HCT116 (cell line): ENCODE data around the gene CNTN4. TPM values are rescaled to one million over a fixed set of nuclear protein-coding genes. Genes with fewer than 3 reads are reported as not detected.

Source experiments
- ATAC-seq: fragments of 200-7000 bp; cut with Tn5 transposase; 2 replicates; pipeline ENCODE4 v1.9.1; 2020; ENCODE audit warnings: mild to moderate bottlenecking, moderate library complexity
- BruUV-seq: library from RNA; stranded (reverse); fragments of 400-500 nt; replicated peaks from 2 replicates; lab custom pipeline; 2021; lab: Mats Ljungman, UMichigan
- CTCF ChIA-PET: fragments of 300-600 bp; sonication (Branson Sonifier 250); formaldehyde crosslinking; loops from one replicate; lab custom pipeline; 2021; ENCODE audit warnings: antibody characterized with exemption; lab: Charles Lee
- POLR2A ChIA-PET: fragments of 300-600, 350-600 bp; sonication (Branson Sonifier 250); formaldehyde crosslinking; loops from one replicate; lab custom pipeline; 2021; ENCODE audit warnings: antibody characterized with exemption; lab: Charles Lee
- RAD21 ChIA-PET, 2 experiments: fragments of 300-600 bp; sonication (Branson Sonifier 250); formaldehyde crosslinking; loops; one replicate each; lab custom pipeline; 2023; ENCODE audit warnings: low total read pairs in 2 of 2; ENCODE audit not compliant: uncharacterized antibody in 2 of 2, unreplicated experiment in 2 of 2, low non-redundant PET in 1 of 2; lab: Charles Lee
- DNase-seq: peaks from one replicate; pipeline ENCODE4 v3.0.0-alpha.2; 2010; ENCODE audit warnings: low read depth, low spot score
- H2AFZ ChIP-seq: fragments of 200-600 bp; shearing (Covaris generic), sonication (generic); 2 replicates; pipeline ENCODE4 v1.6.1; 2017; ENCODE audit warnings: low read depth, mixed run types, mixed read lengths, antibody characterized with exemption, low read length; ENCODE audit not compliant: poor library complexity, severe bottlenecking
- H3K27ac ChIP-seq: 2 replicates; pipeline ENCODE4 v1.5.1; 2012; ENCODE audit warnings: low read depth, low read length
- H3K27me3 ChIP-seq: fragments of 200-600 bp; sonication (generic); 2 replicates; pipeline ENCODE4 v1.6.1; 2016; ENCODE audit warnings: mixed run types, low read length, mixed read lengths; ENCODE audit not compliant: insufficient read depth
- H3K36me3 ChIP-seq, 2 experiments: fragments of 200-500 bp in 1 of 2; fragments of 200-600 bp in 1 of 2; sonication (Bioruptor generic) in 1 of 2; sonication (generic) in 1 of 2; 2 replicates each; pipeline versions ENCODE4 v1.5.1 to v1.6.1; 2014 to 2016; ENCODE audit warnings: low read length in 2 of 2, inconsistent platforms in 1 of 2, mixed read lengths in 1 of 2, mixed run types in 1 of 2; ENCODE audit not compliant: insufficient read depth in 2 of 2, control insufficient read depth in 1 of 2
- H3K4me1 ChIP-seq, 2 experiments: fragments of 200-600 bp in 1 of 2; sonication (generic) in 1 of 2; 2 replicates each; pipeline versions ENCODE4 v1.5.1 to v1.6.1; 2012 to 2017; ENCODE audit warnings: low read length in 2 of 2, inconsistent platforms in 1 of 2, mild to moderate bottlenecking in 1 of 2, mixed read lengths in 1 of 2, mixed run types in 1 of 2, moderate library complexity in 1 of 2; ENCODE audit not compliant: insufficient read depth in 2 of 2, control insufficient read depth in 1 of 2
- H3K4me2 ChIP-seq: fragments of 200-600 bp; sonication (generic); 2 replicates; pipeline ENCODE4 v1.6.1; 2017; ENCODE audit warnings: mixed run types, low read length, mixed read lengths
- H3K4me3 ChIP-seq, 2 experiments: fragments of 200-600 bp in 1 of 2; sonication (generic) in 1 of 2; replicated peaks in 1 of 2; 2 replicates each; pipeline ENCODE4 v1.5.1; 2011 to 2016; ENCODE audit warnings: low read length in 2 of 2, control low read depth in 1 of 2, low read depth in 1 of 2, mild to moderate bottlenecking in 1 of 2, mixed read lengths in 1 of 2, mixed run types in 1 of 2
- H3K79me2 ChIP-seq: fragments of 200-600 bp; sonication (generic); 2 replicates; pipeline ENCODE4 v1.6.1; 2017; ENCODE audit warnings: mild to moderate bottlenecking, mixed run types, low read length, moderate library complexity, mixed read lengths; ENCODE audit not compliant: insufficient read depth
- H3K9ac ChIP-seq: fragments of 200-600 bp; sonication (generic); 2 replicates; pipeline ENCODE4 v1.6.1; 2016; ENCODE audit warnings: low read length, mixed read lengths
- H3K9me2 ChIP-seq: fragments of 200-600 bp; sonication (generic), shearing (Covaris generic); 2 replicates; pipeline ENCODE4 v1.6.1; 2017; ENCODE audit warnings: mixed run types, mild to moderate bottlenecking, moderate library complexity; ENCODE audit not compliant: insufficient read depth
- H3K9me3 ChIP-seq, 2 experiments: fragments of 200-500 bp in 1 of 2; fragments of 200-600 bp in 1 of 2; sonication (Bioruptor generic) in 1 of 2; sonication (generic) in 1 of 2; 2 replicates each; pipeline ENCODE4 v1.6.1; 2014 to 2017; ENCODE audit warnings: low read length in 2 of 2, mixed read lengths in 2 of 2, inconsistent platforms in 1 of 2, low read depth in 1 of 2, mild to moderate bottlenecking in 1 of 2, mixed run types in 1 of 2, moderate library complexity in 1 of 2; ENCODE audit not compliant: control insufficient read depth in 1 of 2, insufficient read depth in 1 of 2
- H4K20me1 ChIP-seq: fragments of 200-600 bp; sonication (generic), shearing (Covaris generic); 2 replicates; pipeline ENCODE4 v1.6.1; 2017; ENCODE audit warnings: mixed run types, mild to moderate bottlenecking, moderate library complexity; ENCODE audit not compliant: insufficient read depth
- ATF3 ChIP-seq: IDR thresholded peaks from 2 replicates; pipeline ENCODE4 v1.6.1; 2012
- CTCF ChIP-seq, 3 experiments: fragments of 200-600 bp in 1 of 3; sonication (generic) in 1 of 3; IDR thresholded peaks in 2 of 3; conservative IDR thresholded peaks in 1 of 3; 2 replicates each; pipeline ENCODE4 v1.5.1; 2012 to 2017; ENCODE audit warnings: low read depth in 2 of 3, low read length in 2 of 3, antibody characterized with exemption in 1 of 3, borderline replicate concordance in 1 of 3, control low read depth in 1 of 3, mild to moderate bottlenecking in 1 of 3, mixed read lengths in 1 of 3, mixed run types in 1 of 3, moderate library complexity in 1 of 3; ENCODE audit not compliant: insufficient read depth in 1 of 3
- EGR1 ChIP-seq: IDR thresholded peaks from 2 replicates; pipeline ENCODE4 v1.6.1; 2012; ENCODE audit warnings: low read depth
- EZH2 ChIP-seq: fragments of 200-600 bp; sonication (generic); IDR thresholded peaks from 2 replicates; pipeline ENCODE4 v1.6.1; 2017; ENCODE audit warnings: antibody characterized with exemption, mixed run types
- EZH2phosphoT487 ChIP-seq: fragments of 200-600 bp; IDR thresholded peaks from 2 replicates; pipeline ENCODE4 v1.6.1; 2018; ENCODE audit warnings: antibody characterized with exemption, borderline replicate concordance
- FOSL1 ChIP-seq: IDR thresholded peaks from 2 replicates; pipeline ENCODE4 v1.6.1; 2012; ENCODE audit warnings: low read depth
- MAX ChIP-seq: IDR thresholded peaks from 2 replicates; pipeline ENCODE4 v1.6.1; 2012
- POLR2AphosphoS5 ChIP-seq: IDR thresholded peaks from 2 replicates; pipeline ENCODE4 v1.6.1; 2011; ENCODE audit warnings: mild to moderate bottlenecking, low read depth, low read length, moderate library complexity
- RAD21 ChIP-seq: IDR thresholded peaks from 2 replicates; pipeline ENCODE4 v1.6.1; 2012; ENCODE audit warnings: low read depth, mild to moderate bottlenecking
- REST ChIP-seq: IDR thresholded peaks from 2 replicates; pipeline ENCODE4 v1.6.1; 2012; ENCODE audit warnings: low read depth
- SRF ChIP-seq: IDR thresholded peaks from 2 replicates; pipeline ENCODE4 v1.6.1; 2012; ENCODE audit warnings: low read depth
- YY1 ChIP-seq: IDR thresholded peaks from 2 replicates; pipeline ENCODE4 v1.6.1; 2011; ENCODE audit warnings: low read length, low read depth, moderate library complexity, mild to moderate bottlenecking; ENCODE audit not compliant: insufficient replicate concordance; ENCODE audit errors: extremely low read depth
- ZBTB33 ChIP-seq: IDR thresholded peaks from 2 replicates; pipeline ENCODE4 v1.6.1; 2011; ENCODE audit warnings: mild to moderate bottlenecking, low read length, moderate library complexity; ENCODE audit not compliant: insufficient replicate concordance; ENCODE audit errors: extremely low read depth
- ZNF274 ChIP-seq: fragments of 200-500 bp; sonication (Bioruptor generic); IDR thresholded peaks from 2 replicates; pipeline ENCODE4 v1.6.1; 2014; ENCODE audit warnings: mild to moderate bottlenecking, low read depth, low read length, inconsistent platforms
- intact Hi-C: fragments of 100-400 bp; cut with micrococcal nuclease; formaldehyde crosslinking; loops from 2 replicates; pipeline ENCODE4 v1.10.0; 2022
- total RNA-seq: library from RNA; stranded (reverse); gene quantifications from one replicate; pipeline ENCODE4 v1.2.1, GENCODE V29; 2021; ENCODE audit not compliant: unreplicated experiment

Gene CNTN4
- total RNA-seq, 1 experiment from 2014 or later: not detected

GRCh38 chr3:2577571-2577970, 478.9 kb downstream of the CNTN4 start:
- H3K36me3 ChIP-seq: no peaks in the 10 kb centered on the region
- H4K20me1 ChIP-seq: no peaks in the 10 kb centered on the region
- no peak overlapping the region for H3K4me3 ChIP-seq
- ATAC-seq: no peak
- TF ChIP-seq REST: no peak
- no peak for TF ChIP-seq SRF
- no peak for TF ChIP-seq EGR1
- TF ChIP-seq ATF3: no peak
- no peak for TF ChIP-seq EZH2phosphoT487
- no peak for TF ChIP-seq ZBTB33
- no peak for TF ChIP-seq POLR2AphosphoS5
- TF ChIP-seq FOSL1: no peak
- no peak for TF ChIP-seq ZNF274
- no peak for TF ChIP-seq RAD21
- no peak for TF ChIP-seq CTCF (IDR thresholded peaks at IDR 0.05 in 2 of 3, conservative IDR thresholded peaks at IDR 0.05 in 1 of 3; ENCODE audit: borderline replicate concordance in 1 of 3, insufficient read depth in 1 of 3, low read depth in 2 of 3, low read length in 2 of 3)
- no peak for TF ChIP-seq YY1
- no peak for TF ChIP-seq EZH2
- no peak for TF ChIP-seq MAX
- ChIA-PET POLR2A (no interaction called here), CTCF (no interaction called here), RAD21 (no interaction called here)
- H3K9me3 ChIP-seq: peaks cover 0 to 13% of the 10 kb centered on the region in 2 experiments; a peak in 2 of 4 replicates
- DNase-seq: no peak
- no peak overlapping the region for H3K4me2 ChIP-seq
- H2AFZ ChIP-seq: no peak overlapping the region
- no TSS peak for BruUV-seq
- no peak overlapping the region for H3K9ac ChIP-seq
- H3K27ac ChIP-seq: no peak overlapping the region
- H3K79me2 ChIP-seq: no peaks in the 10 kb centered on the region
- H3K27me3 ChIP-seq: no peaks in the 10 kb centered on the region
- H3K4me1 ChIP-seq: no peaks in the 10 kb centered on the region; a peak in 1 of 4 replicates
- intact Hi-C loops: no loop called here
- H3K9me2 ChIP-seq: no peaks in the 10 kb centered on the region
